ENCODE results near the gene TAPBP.
"Not testable (repeated sequence)": the region's sequence is repeated elsewhere in the genome, so short reads cannot be mapped to it uniquely, and the experiment has no call there.

TAPBP gene

DNA sequence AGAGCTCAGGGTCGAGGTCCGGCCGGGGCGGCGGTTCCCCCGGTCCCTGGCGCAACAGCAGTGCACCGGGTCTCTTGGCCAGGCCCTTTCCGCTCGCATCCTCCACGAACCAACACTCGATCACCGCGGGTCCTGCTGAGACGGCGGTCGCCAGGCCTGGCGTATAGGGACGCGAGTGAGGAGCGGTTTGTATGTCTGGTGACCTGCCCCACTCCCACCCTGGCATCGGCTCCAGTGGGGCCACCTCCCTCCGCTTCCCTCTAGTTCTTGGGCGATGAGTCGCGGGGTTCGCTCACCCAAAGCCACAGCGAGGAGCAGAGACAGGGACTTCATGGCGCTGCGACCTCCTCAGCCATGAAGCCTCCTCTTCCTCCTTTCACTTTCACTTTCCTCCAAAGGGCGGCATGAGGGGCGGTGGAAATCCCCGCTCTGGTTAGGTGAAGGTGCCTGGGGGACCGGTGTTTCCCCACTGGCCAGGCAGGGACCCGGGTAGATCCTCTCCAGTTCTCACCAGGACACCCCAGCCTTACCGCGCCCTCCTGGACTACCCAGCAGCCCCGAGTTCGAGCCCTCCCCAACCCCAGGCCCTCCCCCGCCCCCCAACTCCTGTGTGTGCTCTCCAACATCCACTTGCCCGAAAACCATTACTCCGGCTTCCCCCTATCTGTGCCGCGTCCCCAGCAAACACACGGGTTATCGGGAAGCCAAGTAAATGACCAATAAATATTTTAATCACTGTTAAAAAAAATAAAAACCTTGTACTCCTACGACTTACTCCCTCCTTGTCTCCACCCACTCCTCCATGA lies at the start of gene TAPBP:
Gene TAPBP (minus strand): TSS at position 370 of the 806 bp plus-strand sequence. CDS start 37 bp downstream, at position 333.
- DNase-seq (ENCODE audit: low spot score) = peak; percentile 92

DNA sequence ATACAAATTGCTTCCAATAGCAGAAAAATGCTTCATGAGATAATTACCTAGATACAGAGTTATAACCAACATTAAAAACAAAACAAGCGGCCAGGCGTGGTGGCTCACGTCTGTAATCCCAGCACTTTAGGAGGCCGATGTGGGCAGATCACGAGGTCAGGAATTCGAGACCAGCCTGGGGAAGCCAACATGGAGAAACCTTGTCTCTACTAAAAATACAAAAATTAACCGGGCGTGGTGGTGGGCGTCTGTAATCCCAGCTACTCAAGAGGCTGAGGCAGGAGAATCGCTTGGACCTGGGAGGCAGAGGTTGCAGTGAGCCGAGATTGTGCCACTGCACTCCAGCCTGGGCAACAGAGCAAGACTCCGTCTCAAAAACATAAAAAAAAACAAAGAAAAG lies 49.6 kb upstream of the TAPBP start:
- not testable (repeated sequence) for DNase-seq (ENCODE audit: low spot score)

DNA sequence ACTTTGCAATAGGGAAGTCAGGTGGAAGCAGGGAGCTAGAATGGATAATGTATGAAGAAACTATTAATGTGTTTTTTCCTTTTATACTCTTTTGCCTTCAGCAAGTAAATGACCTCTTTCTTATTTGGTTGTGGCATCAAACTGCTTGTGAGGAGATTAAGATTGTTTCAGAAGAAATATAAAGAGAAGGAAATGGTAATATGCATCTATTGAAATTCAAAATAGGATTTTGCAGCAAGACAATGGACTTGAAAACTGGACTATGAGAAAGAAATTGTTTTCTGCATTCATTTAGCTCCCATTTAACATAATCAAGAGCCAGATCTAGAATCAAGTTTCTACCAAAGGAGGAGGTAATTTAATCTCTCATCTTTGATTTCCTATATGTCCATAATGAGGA lies 45.5 kb upstream of the TAPBP start:
- no peak for DNase-seq (ENCODE audit: low spot score)

DNA sequence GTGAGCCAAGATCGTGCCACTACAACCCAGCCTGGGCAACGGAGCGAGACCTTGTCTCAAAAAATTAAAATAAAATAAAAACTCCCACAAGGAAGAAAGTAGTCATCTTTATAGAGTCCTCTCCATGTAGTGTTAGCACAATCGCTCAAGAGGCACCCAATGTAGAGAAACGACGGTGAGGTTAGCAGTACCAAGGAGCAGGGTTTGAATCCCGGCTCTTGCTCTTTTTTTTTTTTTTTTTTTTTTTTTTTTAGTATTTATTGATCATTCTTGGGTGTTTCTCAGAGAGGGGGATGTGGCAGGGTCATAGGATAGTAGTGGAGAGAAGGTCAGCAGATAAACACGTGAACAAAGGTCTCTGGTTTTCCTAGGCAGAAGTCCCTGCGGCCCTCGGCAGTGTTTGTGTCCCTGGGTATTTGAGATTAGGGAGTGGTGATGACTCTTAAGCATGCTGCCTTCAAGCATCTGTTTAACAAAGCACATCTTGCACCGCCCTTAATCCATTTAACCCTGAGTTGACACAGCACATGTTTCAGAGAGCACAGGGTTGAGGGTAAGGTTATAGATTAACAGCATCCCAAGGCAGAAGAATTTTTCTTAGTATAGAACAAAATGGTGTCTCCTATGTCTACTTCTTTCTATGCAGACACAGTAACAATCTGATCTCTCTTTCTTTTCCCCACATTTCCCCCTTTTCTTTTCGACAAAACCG lies 43.4 kb upstream of the TAPBP start:
- DNase-seq (ENCODE audit: low spot score) = not testable (repeated sequence)

DNA sequence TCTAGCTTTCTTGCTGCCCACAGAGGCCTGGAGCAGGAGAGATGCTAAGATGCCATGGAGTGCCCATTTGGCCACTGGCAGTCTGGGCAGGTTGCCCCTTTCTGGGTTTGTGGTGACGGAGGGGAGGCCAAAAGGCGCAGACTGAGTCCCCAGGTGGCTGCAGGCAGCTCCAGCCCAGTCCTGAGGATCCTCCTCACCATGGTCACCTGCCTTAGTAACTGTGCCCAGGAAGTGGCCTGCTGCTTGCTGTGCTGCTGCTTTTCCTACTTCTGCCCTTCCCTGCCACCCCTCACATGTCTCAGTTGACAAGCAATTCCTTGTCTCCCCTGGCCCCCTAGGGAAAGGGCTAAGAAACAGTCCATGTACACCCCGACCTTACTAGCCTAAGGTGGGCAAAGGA lies 42.4 kb upstream of the TAPBP start:
- DNase-seq (ENCODE audit: low spot score) = no peak

DNA sequence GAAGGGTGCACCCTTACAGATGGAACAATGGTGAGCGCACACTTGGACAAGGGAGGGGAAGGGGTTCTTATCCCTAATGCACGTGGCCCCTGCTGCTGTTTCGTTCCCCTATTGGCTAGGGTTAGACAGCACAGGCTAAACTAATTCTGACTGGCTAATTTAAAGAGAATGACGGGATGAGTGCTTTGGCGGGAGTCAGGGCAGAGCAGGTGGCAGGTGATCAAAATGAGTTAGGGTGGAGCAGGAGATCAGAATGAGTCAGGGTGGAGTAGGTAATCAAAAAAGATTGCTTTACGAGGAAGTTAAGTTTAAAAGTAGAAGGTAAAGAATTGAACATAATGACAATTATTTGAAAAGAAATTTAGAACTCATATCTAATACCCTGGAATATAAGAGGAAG lies 42.0 kb upstream of the TAPBP start:
- not testable (repeated sequence) for DNase-seq (ENCODE audit: low spot score)

DNA sequence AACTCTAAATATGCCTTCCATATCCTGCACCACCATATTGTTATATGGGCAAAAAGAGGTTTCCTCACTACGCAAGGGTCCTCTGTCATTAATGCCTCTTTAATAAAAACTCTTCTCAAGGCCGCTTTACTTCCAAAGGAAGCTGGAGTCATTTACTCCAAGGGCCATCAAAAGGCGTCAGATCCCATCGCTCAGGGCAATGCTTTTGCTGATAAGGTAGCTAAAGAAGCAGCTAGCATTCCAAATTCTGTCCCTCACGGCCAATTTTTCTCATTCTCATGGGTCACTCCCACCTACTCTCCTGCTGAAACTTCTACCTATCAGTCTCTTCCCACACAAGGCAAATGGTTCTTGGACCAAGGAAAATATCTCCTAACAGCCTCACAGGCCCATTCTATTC lies 33.9 kb upstream of the TAPBP start:
- DNase-seq (ENCODE audit: low spot score) = no peak

DNA sequence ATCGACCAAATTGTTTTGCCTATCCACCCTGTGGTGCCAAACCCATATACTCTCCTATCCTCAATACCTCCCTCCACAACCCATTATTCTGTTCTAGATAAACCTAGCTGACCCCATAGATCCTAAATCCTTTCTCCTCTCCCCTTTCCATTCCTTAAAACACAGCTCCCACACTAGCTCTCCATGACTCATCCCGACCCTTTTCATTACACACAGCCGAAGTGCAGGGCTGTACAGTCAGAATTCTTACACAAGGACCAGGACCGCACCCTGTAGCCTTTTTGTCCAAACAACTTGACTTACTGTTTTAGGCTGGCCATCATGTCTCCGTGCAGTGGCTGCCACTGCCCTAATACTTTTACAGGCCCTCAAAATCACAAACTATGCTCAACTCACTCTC lies 33.1 kb upstream of the TAPBP start:
- not testable (repeated sequence) for DNase-seq (ENCODE audit: low spot score)

DNA sequence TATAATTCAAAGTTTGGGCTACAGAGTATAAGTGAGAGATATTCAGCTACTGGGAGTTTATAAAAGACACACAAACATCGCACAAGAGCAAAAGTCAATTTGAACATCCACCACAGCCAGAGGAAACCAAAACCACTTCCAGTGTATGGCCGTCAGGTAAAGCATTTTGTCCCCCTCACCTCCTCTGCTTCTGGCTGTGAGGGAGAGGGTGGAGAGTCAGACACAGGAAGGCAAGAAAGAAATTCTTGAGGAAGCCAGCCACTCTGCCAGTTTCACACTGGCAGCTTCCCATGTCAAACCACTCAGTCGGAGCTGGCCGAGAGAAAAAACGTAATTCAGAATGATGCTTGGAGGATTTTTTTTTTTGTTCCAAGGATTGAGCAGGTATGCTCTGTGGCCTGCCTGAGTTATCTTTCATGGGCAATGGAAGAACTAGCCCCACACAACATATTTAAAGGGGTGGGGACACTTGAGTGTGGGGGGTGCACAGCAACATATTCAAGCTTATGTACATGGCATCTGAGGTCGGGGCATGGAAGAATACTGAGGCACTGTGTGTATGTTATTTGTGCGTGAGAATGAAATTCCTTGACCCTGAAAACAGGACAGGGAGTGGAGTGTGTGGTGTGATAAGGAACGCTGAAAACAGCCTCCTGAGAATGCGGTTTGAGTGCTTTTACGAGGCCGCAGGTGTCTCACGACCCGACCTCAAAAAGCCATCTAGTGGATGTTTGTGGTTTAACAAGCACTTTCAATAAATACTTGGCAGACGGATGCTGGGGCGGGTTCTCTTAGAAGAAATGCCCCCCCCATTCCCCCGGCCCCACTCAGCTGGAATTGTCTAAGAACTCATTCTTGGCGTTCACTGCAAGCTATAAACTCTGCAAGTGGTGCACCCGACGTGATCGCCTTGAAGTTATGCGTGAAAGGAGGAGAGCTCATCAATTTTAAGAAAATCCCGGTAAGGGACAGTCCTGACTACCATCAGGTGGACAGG lies 31.1 kb upstream of the TAPBP start:
- DNase-seq (ENCODE audit: low spot score) = peak; percentile 91

DNA sequence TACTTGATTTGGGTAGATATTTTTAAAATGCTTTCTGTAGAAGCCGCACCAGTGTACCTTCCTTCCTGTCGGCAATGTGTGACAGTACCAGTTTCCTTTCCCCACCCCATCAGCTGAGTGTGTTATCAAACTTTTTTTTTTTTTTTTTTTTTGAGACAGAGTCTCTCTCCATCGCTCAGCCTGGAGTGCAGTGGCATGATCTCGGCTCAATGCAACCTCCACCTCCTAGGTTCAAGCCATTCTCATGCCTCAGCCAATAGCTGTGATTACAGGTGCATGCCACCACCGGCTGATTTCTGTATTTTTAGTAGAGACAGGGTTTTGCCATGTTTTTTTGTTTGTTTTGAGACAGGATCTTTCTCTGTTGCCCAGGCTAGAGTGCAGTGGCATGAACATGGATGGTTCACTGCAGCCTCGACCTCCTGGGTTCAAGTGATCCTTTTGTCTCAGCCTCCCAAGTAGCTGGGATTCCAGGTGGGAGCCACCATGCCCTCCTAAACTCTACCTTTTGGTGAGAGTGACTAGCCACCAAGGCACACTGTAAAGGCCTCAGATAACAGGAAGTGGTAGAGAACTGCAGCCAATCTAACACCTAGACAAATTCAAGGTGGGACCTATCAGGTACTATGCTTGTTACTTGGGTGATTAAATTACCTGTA lies 30.2 kb upstream of the TAPBP start:
- peak; percentile 87 for DNase-seq (ENCODE audit: low spot score)

DNA sequence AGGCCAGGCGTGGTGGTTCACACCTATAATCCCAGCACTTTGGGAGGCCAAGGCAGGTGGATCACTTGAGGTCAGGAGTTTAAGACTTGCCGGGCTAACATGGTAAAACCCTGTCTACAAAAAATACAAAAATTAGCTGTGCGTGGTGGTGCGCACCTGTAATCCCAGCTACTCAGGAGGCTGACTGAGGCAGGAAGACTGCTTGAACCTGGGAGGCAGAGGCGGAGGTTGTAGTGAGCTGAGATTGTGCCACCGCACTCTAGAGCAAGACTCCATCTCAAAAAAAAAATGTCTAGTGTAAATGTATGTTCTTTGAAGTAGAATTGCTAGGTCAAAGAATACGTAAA lies 29.7 kb upstream of the TAPBP start:
- not testable (repeated sequence) for DNase-seq (ENCODE audit: low spot score)

DNA sequence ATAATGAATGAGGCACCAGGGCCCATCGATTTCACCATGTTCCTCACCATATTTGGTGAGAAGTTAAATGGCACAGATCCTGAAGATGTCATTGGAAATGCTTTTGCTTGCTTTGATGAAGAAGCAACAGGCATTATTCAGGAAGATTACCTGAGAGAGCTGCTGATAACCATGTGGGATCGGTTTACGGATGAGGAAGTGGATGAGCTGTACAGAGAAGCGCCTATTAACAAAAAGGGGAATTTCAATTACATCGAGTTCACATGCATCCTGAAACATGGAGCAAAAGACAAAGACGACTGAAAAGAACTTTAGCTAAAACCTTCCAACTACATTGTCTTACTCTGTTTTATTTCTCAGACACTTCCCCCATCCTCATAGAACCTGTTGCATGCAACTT lies 25.3 kb upstream of the TAPBP start:
- no peak for DNase-seq (ENCODE audit: low spot score)

DNA sequence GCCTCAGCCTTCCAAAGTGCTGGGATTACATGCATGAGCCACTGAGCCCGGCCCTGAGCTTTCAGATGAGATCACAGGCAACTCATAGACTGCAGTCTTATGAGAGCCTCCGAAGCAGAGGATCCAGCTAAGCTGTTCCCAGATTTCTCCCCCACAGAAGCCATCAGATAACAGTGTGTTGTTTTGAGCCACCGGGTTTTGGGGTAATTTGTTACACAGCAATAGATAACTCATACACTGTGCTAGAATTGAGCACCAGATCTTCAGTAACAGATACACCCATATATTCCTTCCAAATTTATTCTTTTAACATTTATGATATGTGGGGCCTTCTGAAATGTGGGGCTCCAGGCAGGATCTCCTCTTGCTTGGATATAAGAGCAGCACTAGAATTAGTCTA lies 22.6 kb upstream of the TAPBP start:
- DNase-seq (ENCODE audit: low spot score) = no peak

DNA sequence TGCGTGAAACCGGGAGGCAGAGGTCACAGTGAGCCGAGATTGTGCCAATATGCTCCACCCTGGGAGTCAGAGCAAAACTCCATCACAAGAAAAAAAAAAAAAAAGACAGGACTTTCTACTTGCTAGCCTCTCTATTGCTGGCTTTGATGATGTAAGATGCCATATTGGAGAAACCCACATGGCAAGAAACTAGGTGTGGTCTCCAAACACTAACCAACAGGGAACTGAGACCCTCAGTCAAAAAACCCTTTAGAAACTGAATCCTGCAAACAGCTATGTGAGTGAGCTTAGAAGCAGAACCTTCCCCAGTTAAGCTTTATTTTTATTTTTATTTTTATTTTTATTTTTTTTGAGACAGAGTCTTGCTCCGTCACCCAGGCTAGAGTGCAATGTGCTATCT lies 22.0 kb upstream of the TAPBP start:
- no peak for DNase-seq (ENCODE audit: low spot score)

DNA sequence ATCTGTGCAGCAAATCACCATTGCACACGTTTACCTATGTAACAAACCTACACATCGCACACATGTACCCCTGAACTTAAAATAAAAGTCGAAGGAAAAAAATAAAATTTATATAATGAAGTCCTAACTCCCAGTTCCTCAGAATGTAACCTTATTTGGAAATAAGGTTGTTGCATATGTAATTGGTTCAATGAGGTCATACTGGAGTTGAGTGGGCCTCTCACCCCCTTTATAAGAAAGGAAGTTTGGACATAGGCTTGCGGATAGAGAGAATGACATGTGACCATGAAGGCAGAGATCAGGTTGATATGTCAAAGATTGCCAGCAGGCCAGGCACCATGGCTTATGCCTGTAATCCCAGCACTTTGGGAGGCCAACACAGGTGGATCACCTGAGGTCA lies 19.8 kb upstream of the TAPBP start:
- DNase-seq (ENCODE audit: low spot score) = no peak

DNA sequence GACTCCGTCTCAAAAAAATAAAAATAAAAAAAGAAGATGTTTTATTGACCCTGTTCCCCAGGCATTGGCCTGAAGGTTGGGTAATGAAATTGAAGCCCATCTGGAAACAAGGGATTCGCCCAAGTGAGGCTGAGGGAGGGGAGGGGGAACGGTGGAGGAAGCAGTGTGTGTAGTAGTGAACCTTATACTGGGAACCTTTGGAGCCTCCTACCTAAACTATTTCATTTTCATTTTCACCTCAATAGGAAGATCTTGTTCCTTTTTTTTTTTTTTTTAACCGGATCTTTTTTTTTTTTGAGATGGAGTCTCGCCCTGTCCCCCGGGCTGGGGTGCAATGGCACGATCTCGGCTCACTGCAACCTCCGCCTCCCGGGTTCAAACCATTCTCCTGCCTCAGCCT lies 16.9 kb upstream of the TAPBP start:
- no peak for DNase-seq (ENCODE audit: low spot score)

DNA sequence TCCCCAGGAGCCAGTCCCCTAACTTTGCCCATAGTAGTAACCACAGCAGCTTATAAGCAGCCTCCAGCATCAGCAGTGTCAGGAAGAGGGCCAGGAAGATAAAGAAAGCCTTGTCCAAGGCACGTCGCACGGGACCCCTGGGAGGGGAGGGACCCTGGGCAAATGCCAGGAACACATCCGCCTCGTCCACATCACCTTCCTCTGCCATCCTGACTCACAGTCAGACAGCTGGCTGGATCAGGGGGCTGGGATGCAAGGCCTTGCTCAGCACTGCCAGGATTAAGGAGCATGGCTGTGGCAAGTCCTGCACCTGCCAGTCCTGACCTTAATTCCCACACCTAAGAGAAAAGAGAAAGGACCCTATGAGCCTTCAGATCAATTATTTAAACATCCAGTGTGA lies 15.2 kb upstream of the TAPBP start:
- DNase-seq (ENCODE audit: low spot score) = no peak

DNA sequence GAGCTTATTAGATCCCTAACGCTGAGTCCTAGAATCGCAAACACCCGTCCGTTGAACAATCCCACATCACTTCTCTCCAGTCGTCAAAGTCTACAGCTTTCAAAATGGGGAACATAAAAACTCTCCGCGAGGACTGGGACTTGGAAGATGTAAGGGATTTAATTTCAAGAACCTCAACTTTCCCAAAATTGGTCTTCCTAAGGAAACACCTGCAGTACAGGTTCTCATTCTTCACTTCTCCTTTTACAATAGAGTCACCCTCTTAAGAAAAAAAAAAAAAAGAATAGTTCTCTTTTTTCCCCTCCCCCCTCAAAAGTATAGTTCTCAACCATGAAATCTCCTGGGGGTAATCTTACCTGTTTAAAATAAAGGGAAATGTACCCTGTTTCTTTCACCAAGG lies 10.2 kb upstream of the TAPBP start:
- DNase-seq (ENCODE audit: low spot score) = no peak

DNA sequence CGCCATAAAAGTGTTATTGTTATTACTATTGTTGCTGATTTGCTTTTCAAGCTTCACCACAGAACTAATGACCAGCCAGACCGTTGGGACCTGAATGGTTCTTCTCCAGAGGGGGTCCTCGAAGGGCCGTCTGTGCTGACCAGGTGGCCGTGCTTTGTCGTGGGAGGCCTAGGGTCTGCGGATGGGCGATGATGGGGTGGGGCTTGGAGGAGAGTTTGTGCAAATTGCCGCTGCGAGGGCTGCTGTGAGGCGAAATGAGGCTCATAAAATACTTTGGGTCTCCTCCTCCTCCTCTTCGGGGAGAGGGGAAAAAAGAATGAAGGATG lies 9.7 kb upstream of the TAPBP start:
- DNase-seq (ENCODE audit: low spot score) = no peak

DNA sequence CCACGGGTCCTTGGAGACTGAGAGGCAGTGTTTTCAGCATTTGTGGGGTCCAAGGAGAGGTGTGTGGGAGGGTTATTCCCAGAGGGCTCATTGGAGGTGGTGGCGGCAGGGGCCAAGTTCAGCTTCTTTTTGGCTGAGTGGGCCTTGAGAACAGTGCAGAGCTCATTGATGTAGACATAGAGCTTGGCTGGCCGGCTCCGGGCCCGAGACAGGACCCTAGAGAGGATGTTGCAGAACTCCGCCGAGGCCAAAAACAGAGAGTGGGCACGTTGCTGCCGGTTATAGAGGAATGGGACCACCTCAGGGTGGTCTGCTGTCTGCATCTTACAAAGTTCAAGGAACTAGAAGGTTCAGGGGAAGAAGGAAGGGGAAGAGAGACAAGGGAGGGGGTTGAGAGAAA lies 7.3 kb upstream of the TAPBP start:
- DNase-seq (ENCODE audit: low spot score) = no peak

DNA sequence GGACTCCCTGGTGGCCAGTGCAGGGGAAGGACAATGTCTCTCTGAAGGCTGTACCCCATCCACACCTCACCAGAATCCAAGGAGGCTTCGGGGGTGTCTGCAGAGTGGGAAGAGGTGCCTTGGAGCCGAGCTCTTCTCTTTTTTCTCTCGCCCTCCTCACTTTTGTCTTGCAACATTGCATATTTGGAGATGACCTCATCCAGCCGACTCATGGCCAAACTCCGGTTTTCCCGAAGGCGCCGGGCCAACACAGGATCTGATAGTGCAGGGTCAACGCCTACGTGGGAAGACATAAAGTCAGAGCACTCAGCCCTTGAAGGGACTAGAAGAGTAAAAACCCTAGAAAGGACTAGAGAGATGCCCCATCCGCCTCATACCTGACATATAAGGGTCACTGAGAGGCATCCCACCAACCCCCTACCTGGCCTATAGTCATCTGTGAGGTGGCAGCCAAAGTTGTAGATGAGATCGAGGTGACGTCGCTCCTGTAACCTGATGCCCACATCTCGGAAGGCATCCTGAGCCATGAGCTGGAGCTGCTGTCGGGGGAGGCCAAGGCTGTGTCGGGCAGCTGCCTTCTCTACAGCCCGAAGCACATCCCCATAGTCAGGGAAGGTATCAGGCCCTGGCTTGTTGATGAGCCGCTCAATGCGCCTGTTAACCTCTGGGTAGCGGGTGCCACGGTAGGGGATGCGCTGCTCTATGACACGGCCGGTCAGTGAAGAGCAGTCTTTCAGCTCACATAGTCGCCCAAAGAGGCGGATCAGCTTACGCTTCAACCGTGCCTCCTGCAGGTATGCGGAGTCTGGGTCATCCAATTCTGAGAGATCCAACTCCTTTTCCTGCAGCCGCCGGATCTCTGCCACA lies 6.7 kb upstream of the TAPBP start:
- DNase-seq (ENCODE audit: low spot score) = no peak
